ENCODE measurements around the gene GMIP.

The GMIP gene

GRCh38 chr19:19627621-19628500 is 15.6 kb downstream of the GMIP start, which contains the start of gene LPAR2:
LPAR2 (minus strand) TSS chr19:19628220; CDS start chr19:19627275, 945 bp downstream.
- peak within 1 kb of the TSS; percentile 33 for H3K4me3 ChIP-seq (ENCODE audit: low read length)
- no peak for DNase-seq (ENCODE audit: low read depth)
- no peak for TF ChIP-seq CTCF (conservative IDR thresholded peaks at IDR 0.05; ENCODE audit: low read length)

GRCh38 chr19:19626516-19627472 is 16.7 kb downstream of the GMIP start:
- TF ChIP-seq CTCF (conservative IDR thresholded peaks at IDR 0.05; ENCODE audit: low read length), result no peak
- DNase-seq (ENCODE audit: low read depth), result no peak
- H3K4me3 ChIP-seq (ENCODE audit: low read length), result no peak overlapping the region

- no peak overlapping the region for H3K4me3 ChIP-seq (ENCODE audit: low read length)
- no peak for DNase-seq (ENCODE audit: low read depth)
- TF ChIP-seq CTCF (conservative IDR thresholded peaks at IDR 0.05; ENCODE audit: low read length), result no peak
Measured at GRCh38 chr19:19624032-19624570, 19.4 kb downstream of the GMIP start.

GRCh38 chr19:19623383-19623782 is 20.1 kb downstream of the GMIP start:
- TF ChIP-seq CTCF (conservative IDR thresholded peaks at IDR 0.05; ENCODE audit: low read length), result no peak
- no peak overlapping the region for H3K4me3 ChIP-seq (ENCODE audit: low read length)
- no peak for DNase-seq (ENCODE audit: low read depth)

GRCh38 chr19:19619849-19620210 is 23.6 kb downstream of the GMIP start:
- TF ChIP-seq CTCF (conservative IDR thresholded peaks at IDR 0.05; ENCODE audit: low read length), result no peak
- no peak overlapping the region for H3K4me3 ChIP-seq (ENCODE audit: low read length)
- DNase-seq (ENCODE audit: low read depth), result no peak

- TF ChIP-seq CTCF (conservative IDR thresholded peaks at IDR 0.05; ENCODE audit: low read length), result no peak
- no peak for DNase-seq (ENCODE audit: low read depth)
- peak overlapping the region; percentile 62 for H3K4me3 ChIP-seq (ENCODE audit: low read length)
Measured at GRCh38 chr19:19619181-19619848, 24.1 kb downstream of the GMIP start.
